ENCODE results near the gene TNFRSF25.
"Not testable (repeated sequence)": the region's sequence is repeated elsewhere in the genome, so short reads cannot be mapped to it uniquely, and the experiment has no call there.

DNA sequence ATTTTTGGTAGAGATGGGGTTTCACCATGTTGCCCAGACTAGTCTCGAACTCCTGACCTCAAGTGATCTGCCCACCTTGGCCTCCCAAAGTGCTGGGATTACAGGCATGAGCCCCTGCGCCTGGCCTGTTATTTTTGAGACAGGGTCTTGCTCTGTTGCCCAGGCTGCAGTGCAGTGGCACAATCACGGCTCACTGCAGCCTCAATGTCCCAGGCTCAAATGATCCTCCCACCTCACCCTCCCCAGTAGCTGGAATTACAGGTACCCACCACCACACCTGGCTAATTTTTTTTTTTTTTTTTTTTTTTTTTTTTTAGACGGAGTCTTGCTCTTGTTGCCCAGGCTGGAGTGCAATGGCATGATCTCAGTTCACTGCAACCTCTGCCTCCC is 27.9 kb upstream of the TNFRSF25 start:
- TF ChIP-seq MYBL2 (IDR thresholded peaks at IDR 0.05; ENCODE audit: low read depth); MYBL2 (CRISPR knock-in tag; IDR thresholded peaks at IDR 0.05; ENCODE audit: borderline replicate concordance); KAT7 (CRISPR knock-in tag; IDR thresholded peaks at IDR 0.05; ENCODE audit: borderline replicate concordance); CREB1 (IDR thresholded peaks at IDR 0.05); CREB1 (CRISPR knock-in tag; IDR thresholded peaks at IDR 0.05): not testable (repeated sequence)
